NCI-H526 treated with DMSO at 0.1 percent for 48 hours (cell line): ENCODE measurements around the gene DAB2.

Source experiments
- DNase-seq: peaks from one replicate; lab custom pipeline; 2025; lab: John Stamatoyannopoulos, UW

The DAB2 gene

GRCh38 chr5:39447968-39448367 lies 23.2 kb upstream of the DAB2 start:
- DNase-seq: no peak

- DNase-seq: no peak
These were observed 22.3 kb upstream of the DAB2 start for GRCh38 chr5:39447059-39447458.

GRCh38 chr5:39446231-39446630 lies 21.5 kb upstream of the DAB2 start:
- no peak for DNase-seq

- DNase-seq: no peak
These were observed 19.1 kb upstream of the DAB2 start for GRCh38 chr5:39443911-39444310.

GRCh38 chr5:39442991-39443390 lies 18.2 kb upstream of the DAB2 start:
- no peak for DNase-seq

GRCh38 chr5:39441838-39442237 lies 17.1 kb upstream of the DAB2 start:
- no peak for DNase-seq

- DNase-seq: no peak
These were observed 16.3 kb upstream of the DAB2 start for GRCh38 chr5:39440958-39441624.

- no peak for DNase-seq
These were observed 15.6 kb upstream of the DAB2 start for GRCh38 chr5:39440192-39440957.

- no peak for DNase-seq
These were observed 14.9 kb upstream of the DAB2 start for GRCh38 chr5:39439582-39440162.

GRCh38 chr5:39437467-39437866 lies 12.7 kb upstream of the DAB2 start:
- DNase-seq: no peak

- DNase-seq: no peak
These were observed 9.1 kb upstream of the DAB2 start for GRCh38 chr5:39433848-39434247.

GRCh38 chr5:39432696-39433530 lies 8.1 kb upstream of the DAB2 start:
- DNase-seq: no peak

- no peak for DNase-seq
These were observed 5.7 kb upstream of the DAB2 start for GRCh38 chr5:39430461-39430860.

- DNase-seq: no peak
These were observed 3.9 kb upstream of the DAB2 start for GRCh38 chr5:39428640-39429039.

- DNase-seq: no peak
These were observed 2.9 kb upstream of the DAB2 start for GRCh38 chr5:39427633-39428032.

GRCh38 chr5:39427229-39427628 lies 2.4 kb upstream of the DAB2 start:
- no peak for DNase-seq

GRCh38 chr5:39426746-39427105 lies 1.9 kb upstream of the DAB2 start:
- DNase-seq: no peak

- DNase-seq: no peak
These were observed 1.4 kb upstream of the DAB2 start for GRCh38 chr5:39426051-39426745.

GRCh38 chr5:39423331-39423751 lies 1.4 kb downstream of the DAB2 start:
- DNase-seq: no peak

GRCh38 chr5:39422728-39423285 lies 2.0 kb downstream of the DAB2 start:
- no peak for DNase-seq

- DNase-seq: no peak
These were observed 2.7 kb downstream of the DAB2 start for GRCh38 chr5:39422036-39422606.
